Measurements from ENCODE around the gene PRSS8.
"Not testable (repeated sequence)": the region's sequence is repeated elsewhere in the genome, so short reads cannot be mapped to it uniquely, and the experiment has no call there.

The PRSS8 gene

GRCh38 chr16:31145398-31145990 lies 10.0 kb upstream of the PRSS8 start:
- in situ Hi-C loops (cut with MboI; ENCODE audit: low sequenced_read_pairs), result no loop called here

- in situ Hi-C loops (cut with MboI; ENCODE audit: low sequenced_read_pairs), result not testable (repeated sequence)
Observed at GRCh38 chr16:31144418-31144817, 8.9 kb upstream of the PRSS8 start.

GRCh38 chr16:31143694-31144148 lies 8.2 kb upstream of the PRSS8 start:
- in situ Hi-C loops (cut with MboI; ENCODE audit: low sequenced_read_pairs), result no loop called here

- in situ Hi-C loops (cut with MboI; ENCODE audit: low sequenced_read_pairs), result no loop called here
Observed at GRCh38 chr16:31143011-31143693, 7.6 kb upstream of the PRSS8 start.

GRCh38 chr16:31142109-31143010 lies 6.8 kb upstream of the PRSS8 start:
- in situ Hi-C loops (cut with MboI; ENCODE audit: low sequenced_read_pairs), result no loop called here

- in situ Hi-C loops (cut with MboI; ENCODE audit: low sequenced_read_pairs), result no loop called here
Observed at GRCh38 chr16:31141489-31142108, 6.1 kb upstream of the PRSS8 start.

GRCh38 chr16:31141071-31141469 lies 5.5 kb upstream of the PRSS8 start:
- in situ Hi-C loops (cut with MboI; ENCODE audit: low sequenced_read_pairs), result not testable (repeated sequence)

GRCh38 chr16:31138621-31139578 lies 3.4 kb upstream of the PRSS8 start:
- in situ Hi-C loops (cut with MboI; ENCODE audit: low sequenced_read_pairs), result no loop called here

- in situ Hi-C loops (cut with MboI; ENCODE audit: low sequenced_read_pairs), result not testable (repeated sequence)
Observed at GRCh38 chr16:31136822-31137499, 1.4 kb upstream of the PRSS8 start.

- in situ Hi-C loops (cut with MboI; ENCODE audit: low sequenced_read_pairs), result no loop called here
Observed at GRCh38 chr16:31136287-31136662, 748 bp upstream of the PRSS8 start.

- in situ Hi-C loops (cut with MboI; ENCODE audit: low sequenced_read_pairs), result no loop called here
Observed at GRCh38 chr16:31134625-31135534, 647 bp downstream of the PRSS8 start.

- in situ Hi-C loops (cut with MboI; ENCODE audit: low sequenced_read_pairs), result no loop called here
Observed at GRCh38 chr16:31134091-31134571, 1.4 kb downstream of the PRSS8 start.

- in situ Hi-C loops (cut with MboI; ENCODE audit: low sequenced_read_pairs), result no loop called here
Observed at GRCh38 chr16:31133046-31133501, 2.5 kb downstream of the PRSS8 start.

- in situ Hi-C loops (cut with MboI; ENCODE audit: low sequenced_read_pairs), result no loop called here
Observed at GRCh38 chr16:31132303-31132979, 3.1 kb downstream of the PRSS8 start.

- in situ Hi-C loops (cut with MboI; ENCODE audit: low sequenced_read_pairs), result no loop called here
Observed at GRCh38 chr16:31131841-31132271, 3.7 kb downstream of the PRSS8 start.

- in situ Hi-C loops (cut with MboI; ENCODE audit: low sequenced_read_pairs), result no loop called here
Observed at GRCh38 chr16:31131416-31131815, 4.1 kb downstream of the PRSS8 start.

GRCh38 chr16:31130899-31131298 lies 4.6 kb downstream of the PRSS8 start:
- in situ Hi-C loops (cut with MboI; ENCODE audit: low sequenced_read_pairs), result no loop called here
